Lung (tissue), 12 donors: ENCODE data around the gene INPP4A. TPM values are rescaled to one million over a fixed set of nuclear protein-coding genes. Genes with fewer than 3 reads are reported as not detected.

ENCODE experiments used
- ATAC-seq: fragments of 200-7000 bp; cut with Tn5 transposase; one replicate; pipeline ENCODE4 v1.9.1; 2020; ENCODE audit warnings: moderate number of reproducible peaks; ENCODE audit not compliant: insufficient read depth, low FRiP score
- DNase-seq, 3 donors: peaks; one replicate each; pipeline ENCODE4 v3.0.0-alpha.2; 2013 to 2017
- H3K27ac ChIP-seq, 2 donors: one replicate each; pipeline ENCODE4 v1.5.1; 2013; ENCODE audit warnings: mild to moderate bottlenecking in 2 of 2, moderate library complexity in 2 of 2, control low read depth in 1 of 2, inconsistent platforms in 1 of 2, low read depth in 1 of 2, low read length in 1 of 2
- H3K27me3 ChIP-seq, 3 donors: one replicate each; pipeline ENCODE4 v1.5.1; 2013; ENCODE audit warnings: low read length in 2 of 3; ENCODE audit not compliant: control insufficient read depth in 3 of 3, insufficient read depth in 3 of 3
- H3K36me3 ChIP-seq, 4 donors: one replicate each; pipeline ENCODE4 v1.5.1; 2013; ENCODE audit warnings: low read length in 4 of 4, mild to moderate bottlenecking in 1 of 4, moderate library complexity in 1 of 4; ENCODE audit not compliant: control insufficient read depth in 4 of 4, insufficient read depth in 4 of 4
- H3K4me1 ChIP-seq, 5 donors: one replicate each; pipeline ENCODE4 v1.5.1; 2013; ENCODE audit warnings: low read length in 5 of 5, mild to moderate bottlenecking in 2 of 5, moderate library complexity in 1 of 5; ENCODE audit not compliant: control insufficient read depth in 5 of 5, insufficient read depth in 5 of 5
- H3K4me3 ChIP-seq: one replicate; pipeline ENCODE4 v1.5.1; 2013; ENCODE audit warnings: mild to moderate bottlenecking, control low read depth, moderate library complexity
- H3K9ac ChIP-seq, 2 donors: one replicate each; pipeline ENCODE4 v1.5.1; 2013; ENCODE audit warnings: low read length in 2 of 2, control low read depth in 1 of 2; ENCODE audit not compliant: insufficient read depth in 1 of 2
- H3K9me3 ChIP-seq, 4 donors: one replicate each; pipeline ENCODE4 v1.5.1; 2013; ENCODE audit warnings: low read length in 3 of 4, mild to moderate bottlenecking in 1 of 4, moderate library complexity in 1 of 4; ENCODE audit not compliant: control insufficient read depth in 4 of 4, insufficient read depth in 3 of 4
- WGBS, 2 donors: extraction: QIAGEN DNeasy Blood & Tissue Kit; methylation state at CpG; one replicate each; pipeline ENCODE4 v1.1.7; 2013; 5-methylcytosine and 5-hydroxymethylcytosine counted together
- polyA plus RNA-seq, 2 donors: library from polyadenylated mRNA; stranded (reverse); fragments of 200-250 nt; gene quantifications; one replicate each; pipeline ENCODE4 v1.2.1, GENCODE V29; 2013
- total RNA-seq, 2 donors: library from RNA; depleted of rRNA in 1 of 2; stranded (reverse); fragments of >200 nt in 1 of 2; gene quantifications; one replicate each; pipeline ENCODE4 v1.2.1, GENCODE V29; 2014 to 2021
- TF ChIP-seq, protein P1 (sequence below): IDR thresholded peaks from 2 replicates; pipeline ENCODE4 v1.5.1; 2012; ENCODE audit warnings: mild to moderate bottlenecking; ENCODE audit errors: control extremely low read depth, extremely low read depth
- donor health status: control.
- donor health status: control.
- donor health status: Bipolar disorder and iron deficiency.
- donor health status: healthy.
- donor health status: DM: yes; HTN: yes; CAD: no.

Gene INPP4A
- total and polyA plus RNA-seq, 4 donors: 8.0 to 43.3 (median 19.8) TPM

DNA sequence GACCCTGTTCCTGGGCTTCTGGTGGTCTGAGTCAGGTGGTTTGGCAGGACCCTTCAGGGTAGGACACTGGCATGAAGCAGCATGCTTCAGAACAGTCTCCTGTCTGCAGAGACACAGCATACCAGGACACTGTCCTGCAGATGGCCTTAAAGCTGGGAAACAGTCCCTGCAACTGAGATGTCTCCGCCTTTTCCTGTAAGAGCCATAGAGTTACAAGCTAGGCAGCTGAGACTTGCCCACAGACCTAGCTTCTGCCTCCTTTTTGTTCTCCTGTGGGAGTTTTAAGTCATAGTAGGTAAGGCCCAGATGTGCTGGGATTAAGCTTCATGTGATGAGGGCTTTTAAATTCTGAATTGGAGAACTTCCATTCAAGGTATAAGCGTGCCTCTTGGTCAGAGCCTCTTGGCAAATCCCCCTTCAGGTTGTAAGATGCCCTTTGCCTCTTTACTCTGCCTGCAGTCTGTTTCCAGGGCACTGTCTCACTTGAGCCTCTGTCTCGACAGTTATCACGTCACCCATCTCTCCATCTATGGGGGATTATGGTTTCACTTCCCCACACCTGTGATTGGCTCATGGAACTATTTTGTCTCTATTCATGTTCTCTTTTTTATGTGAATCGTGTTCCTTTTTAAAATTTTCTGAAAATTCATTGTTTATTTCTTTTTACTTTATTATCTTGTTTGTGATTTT lies 111.8 kb downstream of the INPP4A start:
- no peak for ATAC-seq

DNA sequence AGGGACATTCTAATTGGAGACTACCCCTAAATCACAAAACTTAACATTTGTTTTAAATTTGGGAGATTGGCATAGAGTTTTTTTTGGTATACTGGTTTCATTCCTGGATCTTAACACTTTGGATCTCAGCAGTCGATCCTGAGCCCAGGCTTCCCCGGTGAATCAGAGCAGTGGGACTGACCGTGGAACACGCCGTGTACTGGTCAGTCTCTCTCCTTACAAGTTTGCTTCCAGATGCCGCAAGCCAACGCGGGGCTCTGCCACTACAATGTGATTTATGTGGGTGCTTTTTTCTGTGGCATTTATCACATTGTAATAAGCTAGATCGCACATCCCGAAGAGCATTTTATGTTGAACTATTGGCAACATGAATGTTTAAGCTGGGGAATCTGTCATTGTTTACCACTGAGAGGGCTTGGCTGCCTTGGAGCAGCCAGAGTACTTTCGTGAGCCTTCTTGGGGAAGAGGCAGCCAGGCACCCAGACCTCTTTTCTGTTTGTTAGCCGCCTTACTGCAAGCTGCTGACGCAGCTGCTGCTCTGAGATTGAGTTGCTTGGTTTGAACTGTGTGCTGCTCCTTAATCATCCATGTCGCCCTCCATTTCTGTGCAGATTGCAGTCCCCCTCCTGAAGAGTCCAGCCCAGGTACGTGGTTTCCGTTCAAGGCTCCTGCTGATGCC lies 114.3 kb downstream of the INPP4A start:
- Histone ChIP-seq H3K27ac (no peak overlapping the region), H3K9me3 (no peaks in the 10 kb centered on the region), H3K4me1 (peaks cover 0 to 7% (median 6%) of the 10 kb centered on the region in 5 donors), H3K4me3 (no peak overlapping the region), H3K9ac (no peak overlapping the region), H3K36me3 (peaks cover 5 to 33% (median 18%) of the 10 kb centered on the region in 4 donors), H3K27me3 (no peaks in the 10 kb centered on the region)
- no peak for DNase-seq
- TF ChIP-seq, protein P1, sequence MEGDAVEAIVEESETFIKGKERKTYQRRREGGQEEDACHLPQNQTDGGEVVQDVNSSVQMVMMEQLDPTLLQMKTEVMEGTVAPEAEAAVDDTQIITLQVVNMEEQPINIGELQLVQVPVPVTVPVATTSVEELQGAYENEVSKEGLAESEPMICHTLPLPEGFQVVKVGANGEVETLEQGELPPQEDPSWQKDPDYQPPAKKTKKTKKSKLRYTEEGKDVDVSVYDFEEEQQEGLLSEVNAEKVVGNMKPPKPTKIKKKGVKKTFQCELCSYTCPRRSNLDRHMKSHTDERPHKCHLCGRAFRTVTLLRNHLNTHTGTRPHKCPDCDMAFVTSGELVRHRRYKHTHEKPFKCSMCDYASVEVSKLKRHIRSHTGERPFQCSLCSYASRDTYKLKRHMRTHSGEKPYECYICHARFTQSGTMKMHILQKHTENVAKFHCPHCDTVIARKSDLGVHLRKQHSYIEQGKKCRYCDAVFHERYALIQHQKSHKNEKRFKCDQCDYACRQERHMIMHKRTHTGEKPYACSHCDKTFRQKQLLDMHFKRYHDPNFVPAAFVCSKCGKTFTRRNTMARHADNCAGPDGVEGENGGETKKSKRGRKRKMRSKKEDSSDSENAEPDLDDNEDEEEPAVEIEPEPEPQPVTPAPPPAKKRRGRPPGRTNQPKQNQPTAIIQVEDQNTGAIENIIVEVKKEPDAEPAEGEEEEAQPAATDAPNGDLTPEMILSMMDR: no peak
- 94 to 95% methylated on average over 16 of the region's 16 CpGs for WGBS, 2 donors
- ATAC-seq: no peak

More for the DNA sequence above, 111.8 kb downstream of the INPP4A start:
- H3K9me3 ChIP-seq: no peaks in the 10 kb centered on the region
- H3K4me1 ChIP-seq: peaks cover 0 to under 1% (median 0%) of the 10 kb centered on the region in 5 donors
- TF ChIP-seq, protein P1: no peak
- no peak overlapping the region for H3K9ac ChIP-seq
- H3K36me3 ChIP-seq: peaks cover 7 to 45% (median 26%) of the 10 kb centered on the region in 4 donors
- H3K27me3 ChIP-seq: no peaks in the 10 kb centered on the region
- H3K4me3 ChIP-seq: no peak overlapping the region
- WGBS, 2 donors: 82 to 85% methylated on average over 5 of the region's 5 CpGs
- H3K27ac ChIP-seq: no peak overlapping the region
- no peak for DNase-seq

DNA sequence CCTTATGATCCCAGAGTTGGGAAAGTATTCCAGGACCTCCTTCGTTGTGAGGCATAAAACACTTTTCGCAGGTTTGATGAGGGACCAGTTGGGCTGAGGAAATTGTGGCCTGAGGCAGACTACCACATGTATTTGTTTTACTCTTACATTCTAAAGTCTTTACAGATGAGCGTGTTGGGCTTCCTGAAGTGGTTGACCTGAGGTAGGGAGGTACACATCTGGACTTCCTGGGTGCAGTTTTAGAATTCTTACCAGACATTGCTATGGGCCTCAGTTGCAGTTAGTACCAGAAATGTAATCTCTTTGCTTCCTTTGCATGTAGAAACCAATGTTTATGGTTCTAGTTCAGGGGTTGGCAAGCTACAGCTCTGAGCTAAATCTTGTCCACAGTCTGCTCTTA lies 114.9 kb downstream of the INPP4A start:
- no peaks in the 10 kb centered on the region for H3K9me3 ChIP-seq
- no peak overlapping the region for H3K27ac ChIP-seq
- H3K36me3 ChIP-seq: peaks cover 5 to 31% (median 15%) of the 10 kb centered on the region in 4 donors
- no peak overlapping the region for H3K9ac ChIP-seq
- no peaks in the 10 kb centered on the region for H3K27me3 ChIP-seq
- peaks cover 0 to 7% (median 6%) of the 10 kb centered on the region in 5 donors for H3K4me1 ChIP-seq
- DNase-seq (no peak), ATAC-seq (no peak)
- TF ChIP-seq, protein P1: no peak
- WGBS, 2 donors: 83 to 92% methylated on average over 3 of the region's 3 CpGs
- no peak overlapping the region for H3K4me3 ChIP-seq
